HUES6 (cell line): ENCODE results near the gene RPL13.

Experiments
- H3K27ac ChIP-seq: 2 replicates; pipeline ENCODE4 v1.7.0; 2013; ENCODE audit warnings: low read depth, mild to moderate bottlenecking, low read length, inconsistent platforms
- H3K27me3 ChIP-seq: 2 replicates; pipeline ENCODE4 v1.6.1; 2013; ENCODE audit warnings: low read length; ENCODE audit not compliant: control insufficient read depth, insufficient read depth
- H3K36me3 ChIP-seq: 2 replicates; pipeline ENCODE4 v1.6.1; 2013; ENCODE audit warnings: low read length; ENCODE audit not compliant: control insufficient read depth, insufficient read depth
- H3K4me1 ChIP-seq: 2 replicates; pipeline ENCODE4 v1.6.1; 2013; ENCODE audit warnings: low read length; ENCODE audit not compliant: control insufficient read depth, insufficient read depth
- H3K4me3 ChIP-seq: 2 replicates; pipeline ENCODE4 v1.5.1; 2013; ENCODE audit warnings: low read depth, low read length
- H3K9ac ChIP-seq: one replicate; pipeline ENCODE4 v1.6.1; 2013; ENCODE audit warnings: mild to moderate bottlenecking, low read length
- H3K9me3 ChIP-seq: 2 replicates; pipeline ENCODE4 v1.6.1; 2013; ENCODE audit warnings: low read depth, low read length; ENCODE audit not compliant: control insufficient read depth, insufficient read depth

RPL13 gene

GRCh38 chr16:89602952-89603590 is 42.6 kb downstream of the RPL13 start:
- no peaks in the 10 kb centered on the region for H3K9me3 ChIP-seq
- no peaks in the 10 kb centered on the region for H3K27me3 ChIP-seq
- no peak overlapping the region for H3K4me3 ChIP-seq
- H3K27ac ChIP-seq = no peak overlapping the region
- H3K9ac ChIP-seq = no peak overlapping the region
- no peaks in the 10 kb centered on the region for H3K36me3 ChIP-seq
- H3K4me1 ChIP-seq = peaks cover 18% of the 10 kb centered on the region; the same call in 1 of the 2 replicates

GRCh38 chr16:89604764-89605163 is 44.3 kb downstream of the RPL13 start:
- H3K4me1 ChIP-seq = peaks cover 14% of the 10 kb centered on the region; the same call in 1 of the 2 replicates

DNA sequence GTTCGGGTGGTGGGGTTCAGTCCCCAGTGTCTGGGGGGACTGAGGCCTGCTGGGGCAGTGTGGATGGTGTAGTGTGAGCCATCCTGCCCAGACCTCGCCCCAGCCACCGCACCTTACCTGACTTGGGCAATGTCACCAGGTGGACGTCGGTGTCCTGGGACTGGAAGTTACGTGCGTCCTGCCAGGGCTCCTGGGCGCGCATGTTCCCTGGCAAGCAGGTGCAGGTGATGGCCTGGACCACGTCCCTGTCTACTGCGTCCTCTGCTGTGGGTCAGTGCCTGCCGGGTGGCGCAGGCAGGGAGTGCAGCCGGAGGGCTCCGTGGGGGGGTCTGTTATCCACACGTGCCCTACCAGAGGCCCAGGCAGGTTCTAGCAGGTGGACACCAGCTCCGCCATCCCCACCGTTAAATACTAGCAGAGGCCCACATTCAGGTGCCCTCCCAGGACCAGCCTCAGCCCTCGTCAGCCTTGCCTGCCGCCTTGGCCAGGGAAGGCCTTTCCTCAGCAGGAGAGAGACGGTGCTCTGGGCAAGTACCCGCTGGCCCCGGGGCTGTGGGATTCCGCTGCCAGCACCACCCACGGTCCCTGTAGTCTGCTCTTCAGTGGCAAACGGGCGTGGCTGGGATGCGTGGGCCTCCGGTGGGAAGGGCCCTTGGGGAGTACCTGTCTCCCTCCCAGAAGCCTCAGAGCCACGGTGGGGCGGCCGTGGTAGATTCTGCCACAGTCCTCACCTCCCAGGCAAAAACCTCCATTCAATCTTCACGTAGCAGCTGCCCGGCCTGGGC is 44.9 kb downstream of the RPL13 start:
- no peak overlapping the region for H3K9ac ChIP-seq
- no peaks in the 10 kb centered on the region for H3K9me3 ChIP-seq
- H3K36me3 ChIP-seq = no peaks in the 10 kb centered on the region
- peaks cover 13% of the 10 kb centered on the region; the same call in 1 of the 2 replicates for H3K4me1 ChIP-seq
- no peak overlapping the region for H3K4me3 ChIP-seq
- no peaks in the 10 kb centered on the region for H3K27me3 ChIP-seq
- H3K27ac ChIP-seq = no peak overlapping the region

More at GRCh38 chr16:89604764-89605163, 44.3 kb downstream of the RPL13 start:
- no peaks in the 10 kb centered on the region for H3K36me3 ChIP-seq
- H3K4me3 ChIP-seq = no peak overlapping the region
- H3K27me3 ChIP-seq = no peaks in the 10 kb centered on the region
- no peak overlapping the region for H3K27ac ChIP-seq
- no peaks in the 10 kb centered on the region for H3K9me3 ChIP-seq
- no peak overlapping the region for H3K9ac ChIP-seq

DNA sequence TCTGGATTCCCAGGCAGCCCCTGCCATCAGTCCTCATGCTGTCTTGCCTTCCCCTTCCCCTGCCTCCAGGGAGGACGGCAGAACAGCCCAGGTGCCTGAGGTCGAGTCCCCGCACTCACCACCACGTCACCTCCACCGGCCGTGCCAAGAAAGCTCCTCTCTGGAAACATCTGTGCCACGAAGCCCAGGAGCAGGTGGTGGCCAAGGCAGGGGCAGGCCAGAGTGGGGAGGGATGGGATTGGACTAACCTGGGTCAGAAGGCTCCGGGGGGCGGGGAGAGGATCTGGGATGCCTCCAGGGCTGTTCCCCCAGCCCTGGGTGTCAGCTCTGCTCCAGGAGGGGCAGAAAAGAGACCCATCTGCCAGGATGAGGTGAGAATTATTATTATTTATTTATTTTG is 45.5 kb downstream of the RPL13 start:
- Histone ChIP-seq H3K4me3 (no peak overlapping the region), H3K27me3 (no peaks in the 10 kb centered on the region), H3K36me3 (no peaks in the 10 kb centered on the region), H3K9ac (no peak overlapping the region), H3K4me1 (peaks cover 13% of the 10 kb centered on the region; the same call in 1 of the 2 replicates), H3K9me3 (no peaks in the 10 kb centered on the region), H3K27ac (no peak overlapping the region)

DNA sequence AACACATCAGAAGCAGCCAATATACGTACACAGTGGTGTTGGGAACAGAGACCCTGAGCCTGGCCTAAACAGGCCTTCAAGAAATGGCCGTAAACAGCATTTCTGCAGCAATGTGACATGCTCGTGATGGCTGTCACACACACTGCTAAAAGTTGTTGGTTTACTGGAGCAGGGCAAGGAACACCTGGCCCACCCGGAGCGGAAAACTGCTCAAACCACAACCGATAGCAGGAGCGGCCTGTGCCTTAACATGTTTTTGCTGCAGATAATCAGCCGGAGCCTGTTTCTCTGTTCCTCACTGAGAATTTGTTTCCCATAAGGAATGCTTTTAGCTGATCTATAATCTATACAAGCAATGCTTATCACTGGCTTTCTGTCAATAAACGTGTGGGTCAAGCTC is 47.0 kb downstream of the RPL13 start:
- no peak overlapping the region for H3K4me3 ChIP-seq
- no peak overlapping the region for H3K27ac ChIP-seq
- no peak overlapping the region for H3K9ac ChIP-seq
- no peaks in the 10 kb centered on the region for H3K36me3 ChIP-seq
- no peaks in the 10 kb centered on the region for H3K27me3 ChIP-seq
- peaks cover 6% of the 10 kb centered on the region; the same call in 1 of the 2 replicates for H3K4me1 ChIP-seq
- no peaks in the 10 kb centered on the region for H3K9me3 ChIP-seq

DNA sequence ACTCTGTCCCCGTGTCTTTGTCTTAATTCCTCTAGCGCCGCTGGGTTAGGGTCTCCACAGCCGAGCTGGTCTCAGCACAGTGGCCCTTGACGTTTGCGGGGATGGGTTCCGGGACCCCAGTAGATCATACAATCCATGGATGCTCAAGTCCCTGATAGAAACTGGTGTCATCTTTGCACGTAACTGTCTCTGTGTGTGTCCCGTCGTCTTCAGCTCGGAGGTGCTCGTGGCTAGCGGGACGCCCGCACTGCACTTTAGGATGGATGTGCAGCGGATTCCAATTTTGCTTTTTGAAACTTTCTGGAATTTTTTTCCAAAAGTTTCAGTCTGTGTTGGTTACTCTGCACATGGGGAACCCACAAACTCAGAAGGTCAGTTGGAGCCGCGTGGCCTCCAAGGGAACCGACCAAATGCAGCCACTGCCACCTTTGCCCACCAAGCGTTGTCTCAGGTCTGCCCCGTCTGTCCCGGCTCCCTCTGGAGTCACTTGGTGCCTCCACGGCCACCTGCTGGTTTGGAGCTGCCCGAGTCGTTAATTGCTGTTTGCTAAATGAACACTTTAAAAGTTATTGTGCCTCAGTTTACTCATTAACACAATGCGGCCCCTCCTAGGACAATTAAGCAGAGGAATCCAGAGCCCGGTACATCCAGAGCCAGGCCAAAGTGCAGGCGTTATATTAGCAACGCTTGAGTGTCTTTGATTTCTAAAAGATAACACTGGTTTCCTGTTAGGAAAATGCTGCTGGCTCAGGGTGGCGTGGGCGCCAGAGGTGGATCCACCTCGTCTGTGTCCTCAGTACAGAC is 47.7 kb downstream of the RPL13 start:
- no peak overlapping the region for H3K9ac ChIP-seq
- no peaks in the 10 kb centered on the region for H3K36me3 ChIP-seq
- H3K4me3 ChIP-seq = no peak overlapping the region

GRCh38 chr16:89610108-89610453 is 49.6 kb downstream of the RPL13 start:
- H3K4me3 ChIP-seq = no peak overlapping the region
- no peaks in the 10 kb centered on the region for H3K36me3 ChIP-seq
- no peaks in the 10 kb centered on the region for H3K27me3 ChIP-seq
- H3K4me1 ChIP-seq = peaks cover 9% of the 10 kb centered on the region; the same call in 1 of the 2 replicates
- no peak overlapping the region for H3K9ac ChIP-seq
- no peaks in the 10 kb centered on the region for H3K9me3 ChIP-seq
- H3K27ac ChIP-seq = no peak overlapping the region

More for the DNA sequence above, 47.7 kb downstream of the RPL13 start:
- Histone ChIP-seq H3K27ac (no peak overlapping the region), H3K9me3 (no peaks in the 10 kb centered on the region), H3K27me3 (no peaks in the 10 kb centered on the region), H3K4me1 (peaks cover 3% of the 10 kb centered on the region; the same call in 1 of the 2 replicates)

DNA sequence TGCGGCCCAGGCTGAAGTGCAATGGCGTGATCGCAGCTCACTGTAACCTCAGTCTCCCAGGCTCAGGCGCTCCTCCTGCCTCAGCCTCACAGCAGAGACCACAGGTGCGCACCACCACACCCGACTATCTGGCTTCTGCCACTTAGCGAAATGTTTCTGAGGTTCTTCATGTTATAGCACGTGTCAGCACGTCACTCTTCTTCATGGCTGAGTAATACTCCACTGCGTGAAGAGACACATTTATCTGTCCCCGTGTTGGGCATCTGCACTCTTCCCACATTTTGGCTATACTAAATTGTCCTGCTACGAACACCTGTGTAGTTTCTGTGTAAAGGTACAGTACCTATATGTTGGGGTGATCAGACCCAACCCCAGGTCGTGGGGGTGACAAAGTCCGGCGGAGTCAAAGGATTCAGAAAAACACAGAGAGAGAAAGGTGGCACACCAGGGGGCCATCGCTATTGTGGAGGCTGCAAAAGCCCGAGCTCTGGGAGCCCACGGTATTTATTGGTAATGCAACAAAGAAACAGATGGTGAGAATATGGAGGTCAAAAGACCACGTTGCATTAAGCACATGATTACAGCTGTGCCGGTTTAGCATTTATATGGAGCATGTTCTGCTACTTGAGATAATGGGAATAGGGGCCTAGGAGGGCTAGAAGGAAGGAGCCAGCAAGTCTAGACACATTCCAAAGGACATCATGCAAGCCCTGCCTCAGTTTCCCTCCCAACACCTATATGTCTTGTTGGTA is 52.1 kb downstream of the RPL13 start:
- Histone ChIP-seq H3K27me3 (no peaks in the 10 kb centered on the region), H3K9ac (no peak overlapping the region)

DNA sequence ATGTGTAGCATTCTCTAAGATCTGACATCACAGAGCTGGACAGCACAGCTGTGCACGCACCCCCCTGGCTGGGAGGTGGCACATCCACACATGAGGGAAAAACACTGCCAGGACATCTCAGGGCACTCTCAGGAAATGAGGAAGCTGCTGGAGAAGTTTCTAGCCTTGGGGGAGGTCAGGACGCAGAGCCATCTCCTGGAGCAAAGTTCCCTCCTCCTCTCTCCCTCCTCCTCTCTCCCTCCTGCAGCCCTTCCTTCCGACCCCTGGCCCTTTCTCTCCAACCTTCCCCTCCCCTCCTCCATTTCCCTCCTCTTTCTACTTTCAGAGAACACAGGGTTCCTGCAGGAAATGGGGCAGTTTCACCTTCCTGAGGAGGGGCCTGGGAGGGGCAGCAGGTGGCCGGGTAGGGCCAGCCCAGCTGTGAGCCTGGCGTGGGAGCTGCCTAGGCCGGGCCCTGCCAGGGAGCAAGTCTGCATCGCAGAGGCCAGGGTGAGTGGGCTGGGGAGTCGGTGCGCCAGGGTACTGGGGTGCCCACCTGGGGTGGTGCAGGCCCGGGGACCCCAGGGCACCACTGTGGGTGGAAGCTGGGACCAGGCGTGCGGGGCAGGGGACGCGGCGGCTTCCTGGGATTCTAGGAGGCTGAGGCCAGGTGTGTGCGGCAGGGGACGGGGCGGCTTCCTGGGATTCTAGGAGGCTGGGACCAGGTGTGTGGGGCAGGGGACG is 52.9 kb downstream of the RPL13 start, which contains the start of gene DPEP1:
Gene DPEP1 (plus strand): TSS at position 412 of the 723 bp plus-strand sequence. CDS start 16,769 bp downstream, outside the sequence.
- Histone ChIP-seq H3K27ac (no peak within 1 kb of the TSS), H3K4me1 (peaks cover 9% of the 10 kb centered on the region; the same call in 1 of the 2 replicates), H3K36me3 (no peaks in the 10 kb centered on the region), H3K9ac (no peak within 1 kb of the TSS), H3K9me3 (no peaks in the 10 kb centered on the region), H3K4me3 (no peak within 1 kb of the TSS), H3K27me3 (no peaks in the 10 kb centered on the region)

More for the DNA sequence above, 52.1 kb downstream of the RPL13 start:
- H3K36me3 ChIP-seq = no peaks in the 10 kb centered on the region
- H3K27ac ChIP-seq = no peak overlapping the region
- H3K9me3 ChIP-seq = no peaks in the 10 kb centered on the region
- peaks cover 9% of the 10 kb centered on the region; the same call in 1 of the 2 replicates for H3K4me1 ChIP-seq
- H3K4me3 ChIP-seq = no peak overlapping the region

GRCh38 chr16:89613954-89614459 is 53.5 kb downstream of the RPL13 start:
- Histone ChIP-seq H3K4me1 (peaks cover 9% of the 10 kb centered on the region; the same call in 1 of the 2 replicates), H3K4me3 (no peak overlapping the region), H3K27ac (no peak overlapping the region), H3K9me3 (no peaks in the 10 kb centered on the region), H3K36me3 (no peaks in the 10 kb centered on the region), H3K27me3 (no peaks in the 10 kb centered on the region), H3K9ac (no peak overlapping the region)
